ENCODE measurements around the gene SLC18A2.

Gene SLC18A2

GRCh38 chr10:117320050-117320665, 79.2 kb downstream of the SLC18A2 start:
- DNase-seq: no peak

GRCh38 chr10:117322260-117322659, 81.3 kb downstream of the SLC18A2 start:
- DNase-seq: no peak

GRCh38 chr10:117324367-117324766, 83.5 kb downstream of the SLC18A2 start:
- DNase-seq: no peak

DNA sequence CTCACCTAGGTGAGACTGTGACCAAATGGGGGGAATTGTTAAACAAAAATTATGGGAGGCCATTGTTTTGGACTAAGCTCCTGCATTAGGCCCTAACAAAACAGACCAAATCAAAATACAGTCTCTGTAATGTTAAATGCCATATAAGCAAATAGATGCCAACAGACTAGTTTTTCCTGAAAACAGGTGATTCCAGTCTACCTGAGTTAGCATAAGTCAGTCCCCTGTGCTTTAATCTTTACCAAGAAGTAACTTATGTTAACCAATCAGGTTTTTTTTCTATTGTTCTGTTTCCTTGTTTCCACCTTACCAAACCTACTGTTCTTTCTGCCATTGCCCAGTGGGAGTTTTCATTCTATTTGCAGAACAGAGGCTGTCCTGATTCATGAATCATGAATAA, 86.3 kb downstream of the SLC18A2 start:
- no peak for DNase-seq

All from SW 1271 (cell line).